OCI-LY3 (cell line): ENCODE data around the gene CNGB1.

Source experiments
- EZH2phosphoT487 ChIP-seq: fragments of 200-600 bp; shearing (Covaris generic); IDR thresholded peaks from 2 replicates; pipeline ENCODE4 v1.6.1; 2018; ENCODE audit warnings: antibody characterized with exemption, mixed run types, low read depth
- TF ChIP-seq, protein P1 (sequence below): fragments of 200-600, 300-600 bp; sonication (generic); IDR thresholded peaks from 2 replicates; pipeline ENCODE4 v1.5.1; 2014; ENCODE audit warnings: antibody characterized with exemption, low read length, low read depth

DNA sequence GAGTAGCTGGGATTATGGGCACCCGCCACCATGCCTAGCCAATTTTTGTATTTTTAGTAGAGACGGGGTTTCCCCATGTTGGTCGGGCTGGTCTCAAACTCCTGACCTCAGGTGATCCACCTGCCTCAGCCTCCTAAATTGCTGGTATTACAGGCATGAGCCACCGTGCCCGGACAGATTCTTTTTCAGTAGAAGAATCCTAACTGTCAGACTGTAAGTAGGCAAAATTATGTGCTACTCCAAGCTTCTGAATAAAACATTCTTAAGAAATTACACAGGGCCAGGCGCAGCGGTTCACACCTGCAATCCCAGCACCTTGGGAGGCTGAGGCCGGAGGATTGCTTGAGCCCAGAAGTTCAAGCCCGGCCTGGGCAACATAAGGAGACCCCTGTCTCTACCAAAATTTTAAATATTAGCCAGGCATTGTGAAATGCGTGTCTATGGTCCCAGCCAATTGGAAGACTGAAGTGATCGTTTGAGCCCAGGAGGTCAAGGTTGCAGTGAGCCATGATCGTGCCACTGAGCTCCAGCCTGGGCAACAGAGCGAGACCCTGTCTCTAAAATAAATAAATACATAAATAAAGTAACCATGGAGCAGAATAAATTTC, 101.9 kb downstream of the CNGB1 start:
- TF ChIP-seq, protein P1, sequence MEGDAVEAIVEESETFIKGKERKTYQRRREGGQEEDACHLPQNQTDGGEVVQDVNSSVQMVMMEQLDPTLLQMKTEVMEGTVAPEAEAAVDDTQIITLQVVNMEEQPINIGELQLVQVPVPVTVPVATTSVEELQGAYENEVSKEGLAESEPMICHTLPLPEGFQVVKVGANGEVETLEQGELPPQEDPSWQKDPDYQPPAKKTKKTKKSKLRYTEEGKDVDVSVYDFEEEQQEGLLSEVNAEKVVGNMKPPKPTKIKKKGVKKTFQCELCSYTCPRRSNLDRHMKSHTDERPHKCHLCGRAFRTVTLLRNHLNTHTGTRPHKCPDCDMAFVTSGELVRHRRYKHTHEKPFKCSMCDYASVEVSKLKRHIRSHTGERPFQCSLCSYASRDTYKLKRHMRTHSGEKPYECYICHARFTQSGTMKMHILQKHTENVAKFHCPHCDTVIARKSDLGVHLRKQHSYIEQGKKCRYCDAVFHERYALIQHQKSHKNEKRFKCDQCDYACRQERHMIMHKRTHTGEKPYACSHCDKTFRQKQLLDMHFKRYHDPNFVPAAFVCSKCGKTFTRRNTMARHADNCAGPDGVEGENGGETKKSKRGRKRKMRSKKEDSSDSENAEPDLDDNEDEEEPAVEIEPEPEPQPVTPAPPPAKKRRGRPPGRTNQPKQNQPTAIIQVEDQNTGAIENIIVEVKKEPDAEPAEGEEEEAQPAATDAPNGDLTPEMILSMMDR = no peak
- no peak for TF ChIP-seq EZH2phosphoT487
